HepG2 (cell line): ENCODE data around the gene WDR89.

ENCODE experiments used
- GABPB1 ChIP-seq: IDR thresholded peaks from 2 replicates; pipeline ENCODE4 v1.6.1; 2016; ENCODE audit warnings: mild to moderate bottlenecking, missing genetic modification reagents, moderate library complexity, missing compliant biosample characterization
- PHF20 ChIP-seq: sonication (generic); formaldehyde crosslinking; IDR thresholded peaks from 2 replicates; pipeline ENCODE4 v1.5.0; 2020; ENCODE audit warnings: mild to moderate bottlenecking, missing genetic modification reagents
- POLR2A ChIP-seq, 2 experiments: IDR thresholded peaks; 2 replicates each; pipeline ENCODE4 v1.6.1; 2011; ENCODE audit warnings: low read depth in 2 of 2, low read length in 2 of 2, mild to moderate bottlenecking in 1 of 2, moderate library complexity in 1 of 2; ENCODE audit not compliant: insufficient read depth in 1 of 2
- SALL1 ChIP-seq: sonication (generic); formaldehyde crosslinking; IDR thresholded peaks from 2 replicates; pipeline ENCODE4 v1.8.0; 2022; ENCODE audit warnings: mild to moderate bottlenecking, missing genetic modification reagents
- SOX5 ChIP-seq: IDR thresholded peaks from 2 replicates; pipeline ENCODE4 v1.6.1; 2016; ENCODE audit warnings: borderline replicate concordance
- TFE3 ChIP-seq: IDR thresholded peaks from 2 replicates; pipeline ENCODE4 v1.6.1; 2016
- ZBTB2 ChIP-seq: sonication (generic); formaldehyde crosslinking; IDR thresholded peaks from 2 replicates; pipeline ENCODE4 v1.8.0; 2022; ENCODE audit warnings: low read depth, missing genetic modification reagents
- ZBTB33 ChIP-seq: sonication (generic); formaldehyde crosslinking; IDR thresholded peaks from 2 replicates; pipeline ENCODE4 v1.4.0; 2020; ENCODE audit warnings: missing genetic modification reagents
- ZBTB49 ChIP-seq: sonication (generic); formaldehyde crosslinking; IDR thresholded peaks from 2 replicates; pipeline ENCODE4 v1.4.0; 2020; ENCODE audit warnings: missing genetic modification reagents, borderline replicate concordance
- ZBTB7A ChIP-seq: sonication (generic); formaldehyde crosslinking; IDR thresholded peaks from 2 replicates; pipeline ENCODE4 v1.8.0; 2022; ENCODE audit warnings: mild to moderate bottlenecking, missing genetic modification reagents
- ZFP36L2 ChIP-seq: sonication (generic); formaldehyde crosslinking; IDR thresholded peaks from 2 replicates; pipeline ENCODE4 v1.4.0; 2020; ENCODE audit warnings: missing genetic modification reagents
- ZNF660 ChIP-seq: sonication (generic); formaldehyde crosslinking; IDR thresholded peaks from 2 replicates; pipeline ENCODE4 v1.5.1; 2020; ENCODE audit warnings: mild to moderate bottlenecking, low read depth, missing genetic modification reagents, borderline replicate concordance

DNA sequence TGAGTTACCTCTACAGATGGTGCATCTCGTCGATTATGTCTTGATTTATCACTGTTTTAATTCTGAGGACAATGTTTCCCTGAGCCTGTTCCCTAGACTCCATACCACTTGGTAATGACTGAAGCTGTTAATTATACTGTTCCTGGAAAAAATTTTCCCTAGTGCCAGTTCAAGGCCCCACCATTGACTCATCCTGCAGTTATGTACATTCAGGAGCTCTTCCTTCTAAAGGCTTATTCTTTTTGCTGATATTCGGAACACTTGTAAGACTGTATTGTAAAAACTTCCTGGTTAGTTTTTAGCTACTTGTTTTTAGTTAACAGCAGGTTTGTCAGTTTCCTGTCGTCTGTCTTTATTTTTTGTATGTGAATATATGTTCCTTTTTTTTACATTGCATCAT lies 68.1 kb downstream of the WDR89 start:
- TF ChIP-seq ZBTB33 (CRISPR knock-in tag) (no peak), ZNF660 (CRISPR knock-in tag) (no peak), TFE3 (no peak), ZBTB7A (CRISPR knock-in tag) (no peak), GABPB1 (CRISPR knock-in tag) (no peak), ZBTB2 (CRISPR knock-in tag) (no peak), SALL1 (no peak), ZBTB49 (CRISPR knock-in tag) (no peak), POLR2A (IDR thresholded peaks at IDR 0.05; ENCODE audit: insufficient read depth in 1 of 2, low read depth in 2 of 2, low read length in 2 of 2) (no peak), SOX5 (CRISPR knock-in tag) (no peak), ZFP36L2 (no peak), PHF20 (no peak)
